K562 (cell line): ENCODE measurements around the gene HAUS3. TPM values are rescaled to one million over a fixed set of nuclear protein-coding genes. Genes with fewer than 3 reads are reported as not detected.

Experiments
- FOXP1 ChIP-seq: sonication (generic); formaldehyde crosslinking; IDR thresholded peaks from 2 replicates; pipeline ENCODE4 v1.8.0; 2022; ENCODE audit warnings: mild to moderate bottlenecking, missing genetic modification reagents
- LEF1 ChIP-seq: fragments of 450-650 bp; IDR thresholded peaks from 2 replicates; pipeline ENCODE4 v1.6.1; 2016; ENCODE audit warnings: mild to moderate bottlenecking
- MGA ChIP-seq: fragments of 450-650 bp; IDR thresholded peaks from 2 replicates; pipeline ENCODE4 v1.6.1; 2016; ENCODE audit warnings: mild to moderate bottlenecking, moderate library complexity
- polyA plus RNA-seq, 8 experiments: library from polyadenylated mRNA; depleted of rRNA in 4 of 8; stranded (reverse) in 5 of 8; unstranded in 3 of 8; fragments of >200 nt; fragmentation: Nextera tagmentation in 2 of 8; fragmentation: Illumina TruSeq in 1 of 8; extraction: Ambion mirVana in 2 of 8; extraction: Trizol in 1 of 8; gene quantifications; 2 replicates each; pipeline versions ENCODE4 v1.2.1 to v1.2.3, GENCODE V29; 2011 to 2014; ENCODE audit warnings: inconsistent platforms in 1 of 8, missing spikeins in 1 of 8
- total RNA-seq, 7 experiments: library from RNA; depleted of rRNA in 6 of 7; stranded (reverse); fragments of >200 nt in 6 of 7; fragmentation: Illumina TruSeq in 2 of 7; extraction: Trizol in 2 of 7; gene quantifications; 2 replicates each; pipeline versions ENCODE4 v1.2.1 to v1.2.3, GENCODE V29; 2011 to 2021; ENCODE audit warnings: low replicate concordance in 1 of 7
- TF ChIP-seq, protein P1 (sequence below), 2 experiments: fragments of 450-650 bp in 1 of 2; sonication (generic) in 1 of 2; formaldehyde crosslinking in 1 of 2; IDR thresholded peaks; 2 replicates each; pipeline versions ENCODE4 v1.7.1 to v1.9.0; 2016 to 2022; ENCODE audit warnings: inconsistent platforms in 1 of 2, mild to moderate bottlenecking in 1 of 2, missing genetic modification reagents in 1 of 2

The HAUS3 gene
- total and polyA plus RNA-seq, 9 of the 15 experiments (the other 6 are each of a cell fraction or from before 2014, with no cell fraction given): 8.9 to 25.7 (median 21.5) TPM

DNA sequence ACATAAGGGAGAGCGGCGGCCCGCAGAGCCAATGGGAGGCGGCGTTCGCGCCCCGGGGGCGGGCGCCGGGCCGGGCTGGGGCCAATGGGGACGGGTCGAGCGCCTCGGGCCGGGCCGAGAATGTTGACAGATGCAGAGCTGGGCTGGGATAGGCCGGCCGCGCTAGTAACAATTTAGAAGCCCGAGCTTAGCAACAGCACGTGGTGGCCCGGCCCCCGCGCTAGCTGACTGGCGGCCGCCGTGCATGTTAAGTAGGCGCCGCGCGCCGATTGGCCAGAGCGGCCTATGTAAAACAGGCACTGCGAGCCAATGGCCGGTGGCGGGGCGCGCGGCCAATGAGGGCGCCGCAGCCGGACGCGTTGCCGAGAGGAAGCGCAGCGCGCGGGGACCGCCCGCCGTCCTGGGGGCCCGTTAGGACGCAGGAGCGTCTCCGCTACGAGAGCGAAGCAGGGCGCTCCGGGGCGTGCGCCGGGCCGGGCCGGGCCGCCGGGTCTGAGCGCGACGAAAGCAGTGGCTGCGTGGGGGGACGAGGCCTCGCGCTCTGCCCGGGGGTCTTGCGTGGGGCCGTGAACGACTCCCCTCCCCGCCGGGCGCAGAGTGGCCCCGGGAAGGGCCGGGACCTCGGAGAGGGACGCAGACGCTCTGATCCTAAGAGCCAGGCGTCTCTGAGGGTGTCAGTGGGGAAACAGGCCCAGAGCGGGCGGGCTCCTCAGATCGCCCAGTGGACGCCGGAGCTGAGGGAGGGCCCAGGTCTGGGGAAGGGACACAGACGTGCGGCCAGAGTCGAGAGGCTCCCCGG, 20.4 kb upstream of the HAUS3 start (continued):
- TF ChIP-seq MGA (peak; percentile 52; the same call in 1 of the 2 replicates), LEF1 (no peak), FOXP1 (CRISPR knock-in tag) (peak; percentile 88)
- TF ChIP-seq, protein P1, sequence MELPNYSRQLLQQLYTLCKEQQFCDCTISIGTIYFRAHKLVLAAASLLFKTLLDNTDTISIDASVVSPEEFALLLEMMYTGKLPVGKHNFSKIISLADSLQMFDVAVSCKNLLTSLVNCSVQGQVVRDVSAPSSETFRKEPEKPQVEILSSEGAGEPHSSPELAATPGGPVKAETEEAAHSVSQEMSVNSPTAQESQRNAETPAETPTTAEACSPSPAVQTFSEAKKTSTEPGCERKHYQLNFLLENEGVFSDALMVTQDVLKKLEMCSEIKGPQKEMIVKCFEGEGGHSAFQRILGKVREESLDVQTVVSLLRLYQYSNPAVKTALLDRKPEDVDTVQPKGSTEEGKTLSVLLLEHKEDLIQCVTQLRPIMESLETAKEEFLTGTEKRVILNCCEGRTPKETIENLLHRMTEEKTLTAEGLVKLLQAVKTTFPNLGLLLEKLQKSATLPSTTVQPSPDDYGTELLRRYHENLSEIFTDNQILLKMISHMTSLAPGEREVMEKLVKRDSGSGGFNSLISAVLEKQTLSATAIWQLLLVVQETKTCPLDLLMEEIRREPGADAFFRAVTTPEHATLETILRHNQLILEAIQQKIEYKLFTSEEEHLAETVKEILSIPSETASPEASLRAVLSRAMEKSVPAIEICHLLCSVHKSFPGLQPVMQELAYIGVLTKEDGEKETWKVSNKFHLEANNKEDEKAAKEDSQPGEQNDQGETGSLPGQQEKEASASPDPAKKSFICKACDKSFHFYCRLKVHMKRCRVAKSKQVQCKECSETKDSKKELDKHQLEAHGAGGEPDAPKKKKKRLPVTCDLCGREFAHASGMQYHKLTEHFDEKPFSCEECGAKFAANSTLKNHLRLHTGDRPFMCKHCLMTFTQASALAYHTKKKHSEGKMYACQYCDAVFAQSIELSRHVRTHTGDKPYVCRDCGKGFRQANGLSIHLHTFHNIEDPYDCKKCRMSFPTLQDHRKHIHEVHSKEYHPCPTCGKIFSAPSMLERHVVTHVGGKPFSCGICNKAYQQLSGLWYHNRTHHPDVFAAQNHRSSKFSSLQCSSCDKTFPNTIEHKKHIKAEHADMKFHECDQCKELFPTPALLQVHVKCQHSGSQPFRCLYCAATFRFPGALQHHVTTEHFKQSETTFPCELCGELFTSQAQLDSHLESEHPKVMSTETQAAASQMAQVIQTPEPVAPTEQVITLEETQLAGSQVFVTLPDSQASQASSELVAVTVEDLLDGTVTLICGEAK (IDR thresholded peaks at IDR 0.05): peak; percentile 33; the same call in 1 of the 2 replicates
- TF ChIP-seq, protein P1 (CRISPR knock-in tag; IDR thresholded peaks at IDR 0.05): no peak
